K562 (cell line): ENCODE results near the gene NOC4L. TPM values are rescaled to one million over a fixed set of nuclear protein-coding genes. Genes with fewer than 3 reads are reported as not detected.

Experiments
- KDM4B ChIP-seq, 2 experiments: fragments of 450-650 bp in 1 of 2; sonication (generic) in 1 of 2; IDR thresholded peaks; 2 replicates each; pipeline ENCODE4 v1.6.1; 2016 to 2017; ENCODE audit warnings: borderline replicate concordance in 2 of 2, antibody characterized with exemption in 1 of 2, low read depth in 1 of 2, mild to moderate bottlenecking in 1 of 2
- polyA plus RNA-seq, 8 experiments: library from polyadenylated mRNA; depleted of rRNA in 4 of 8; stranded (reverse) in 5 of 8; unstranded in 3 of 8; fragments of >200 nt; fragmentation: Nextera tagmentation in 2 of 8; fragmentation: Illumina TruSeq in 1 of 8; extraction: Ambion mirVana in 2 of 8; extraction: Trizol in 1 of 8; gene quantifications; 2 replicates each; pipeline versions ENCODE4 v1.2.1 to v1.2.3, GENCODE V29; 2011 to 2014; ENCODE audit warnings: inconsistent platforms in 1 of 8, missing spikeins in 1 of 8
- total RNA-seq, 7 experiments: library from RNA; depleted of rRNA in 6 of 7; stranded (reverse); fragments of >200 nt in 6 of 7; fragmentation: Illumina TruSeq in 2 of 7; extraction: Trizol in 2 of 7; gene quantifications; 2 replicates each; pipeline versions ENCODE4 v1.2.1 to v1.2.3, GENCODE V29; 2011 to 2021; ENCODE audit warnings: low replicate concordance in 1 of 7
- TF ChIP-seq, protein P1 (sequence below): IDR thresholded peaks from 2 replicates; pipeline ENCODE4 v1.6.1; 2011; ENCODE audit warnings: borderline replicate concordance, low read depth, mild to moderate bottlenecking, moderate library complexity, low read length; ENCODE audit not compliant: insufficient read depth, poor library complexity, severe bottlenecking
- TF ChIP-seq, protein P2 (sequence below): fragments of 250-450 bp; sonication (Bioruptor Pico); IDR thresholded peaks from 2 replicates; pipeline ENCODE4 v1.5.0; 2021; ENCODE audit warnings: mild to moderate bottlenecking, moderate library complexity

Gene NOC4L
- total and polyA plus RNA-seq, 9 of the 15 experiments (the other 6 are each of a cell fraction or from before 2014, with no cell fraction given): 1.3 to 77.0 (median 20.0) TPM

DNA sequence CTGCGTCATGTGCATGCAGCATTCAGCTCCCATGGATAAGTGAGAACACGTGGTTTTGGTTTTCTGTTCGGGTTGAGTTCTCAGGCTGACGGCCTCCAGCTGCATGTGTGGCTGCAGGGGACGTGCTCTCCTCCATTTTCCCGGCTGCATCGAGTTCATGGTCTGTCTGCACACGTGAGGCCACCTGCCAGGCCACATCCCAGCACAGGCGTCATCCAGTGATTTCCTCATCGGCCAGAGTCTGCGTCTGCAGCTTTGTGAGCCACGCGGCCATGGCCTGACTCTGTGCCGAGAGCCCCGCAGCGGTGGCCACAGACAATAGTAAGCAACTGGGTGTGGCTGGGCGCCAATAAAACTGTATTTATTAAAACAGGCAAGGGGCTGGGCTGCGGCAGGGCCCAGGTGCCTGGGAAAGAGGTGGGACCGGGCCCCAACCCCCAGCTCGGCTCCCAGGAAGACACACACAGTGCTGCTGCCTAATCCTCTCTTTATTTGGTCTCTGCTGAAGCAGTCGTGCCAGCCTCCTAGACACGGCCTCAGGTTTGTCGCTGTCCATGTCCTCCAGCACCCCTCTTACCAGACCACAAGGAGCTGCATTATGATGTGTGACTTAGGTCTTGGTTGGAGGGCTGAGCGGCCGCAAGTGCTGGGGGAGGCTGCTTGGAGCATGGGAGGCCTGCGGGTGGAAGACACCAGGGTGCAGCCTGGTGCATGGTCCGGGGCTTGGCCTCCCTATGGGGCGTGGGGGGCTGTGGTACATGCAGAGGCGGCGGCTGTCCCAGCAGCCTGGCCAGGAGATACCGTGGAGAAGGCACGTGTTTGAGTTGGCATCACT, 52.0 kb downstream of the NOC4L start (continued):
- TF ChIP-seq KDM4B (IDR thresholded peaks at IDR 0.05; ENCODE audit: borderline replicate concordance in 2 of 2, low read depth in 1 of 2): no peak
- TF ChIP-seq, protein P1, sequence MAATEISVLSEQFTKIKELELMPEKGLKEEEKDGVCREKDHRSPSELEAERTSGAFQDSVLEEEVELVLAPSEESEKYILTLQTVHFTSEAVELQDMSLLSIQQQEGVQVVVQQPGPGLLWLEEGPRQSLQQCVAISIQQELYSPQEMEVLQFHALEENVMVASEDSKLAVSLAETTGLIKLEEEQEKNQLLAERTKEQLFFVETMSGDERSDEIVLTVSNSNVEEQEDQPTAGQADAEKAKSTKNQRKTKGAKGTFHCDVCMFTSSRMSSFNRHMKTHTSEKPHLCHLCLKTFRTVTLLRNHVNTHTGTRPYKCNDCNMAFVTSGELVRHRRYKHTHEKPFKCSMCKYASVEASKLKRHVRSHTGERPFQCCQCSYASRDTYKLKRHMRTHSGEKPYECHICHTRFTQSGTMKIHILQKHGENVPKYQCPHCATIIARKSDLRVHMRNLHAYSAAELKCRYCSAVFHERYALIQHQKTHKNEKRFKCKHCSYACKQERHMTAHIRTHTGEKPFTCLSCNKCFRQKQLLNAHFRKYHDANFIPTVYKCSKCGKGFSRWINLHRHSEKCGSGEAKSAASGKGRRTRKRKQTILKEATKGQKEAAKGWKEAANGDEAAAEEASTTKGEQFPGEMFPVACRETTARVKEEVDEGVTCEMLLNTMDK: no peak
- TF ChIP-seq, protein P2, sequence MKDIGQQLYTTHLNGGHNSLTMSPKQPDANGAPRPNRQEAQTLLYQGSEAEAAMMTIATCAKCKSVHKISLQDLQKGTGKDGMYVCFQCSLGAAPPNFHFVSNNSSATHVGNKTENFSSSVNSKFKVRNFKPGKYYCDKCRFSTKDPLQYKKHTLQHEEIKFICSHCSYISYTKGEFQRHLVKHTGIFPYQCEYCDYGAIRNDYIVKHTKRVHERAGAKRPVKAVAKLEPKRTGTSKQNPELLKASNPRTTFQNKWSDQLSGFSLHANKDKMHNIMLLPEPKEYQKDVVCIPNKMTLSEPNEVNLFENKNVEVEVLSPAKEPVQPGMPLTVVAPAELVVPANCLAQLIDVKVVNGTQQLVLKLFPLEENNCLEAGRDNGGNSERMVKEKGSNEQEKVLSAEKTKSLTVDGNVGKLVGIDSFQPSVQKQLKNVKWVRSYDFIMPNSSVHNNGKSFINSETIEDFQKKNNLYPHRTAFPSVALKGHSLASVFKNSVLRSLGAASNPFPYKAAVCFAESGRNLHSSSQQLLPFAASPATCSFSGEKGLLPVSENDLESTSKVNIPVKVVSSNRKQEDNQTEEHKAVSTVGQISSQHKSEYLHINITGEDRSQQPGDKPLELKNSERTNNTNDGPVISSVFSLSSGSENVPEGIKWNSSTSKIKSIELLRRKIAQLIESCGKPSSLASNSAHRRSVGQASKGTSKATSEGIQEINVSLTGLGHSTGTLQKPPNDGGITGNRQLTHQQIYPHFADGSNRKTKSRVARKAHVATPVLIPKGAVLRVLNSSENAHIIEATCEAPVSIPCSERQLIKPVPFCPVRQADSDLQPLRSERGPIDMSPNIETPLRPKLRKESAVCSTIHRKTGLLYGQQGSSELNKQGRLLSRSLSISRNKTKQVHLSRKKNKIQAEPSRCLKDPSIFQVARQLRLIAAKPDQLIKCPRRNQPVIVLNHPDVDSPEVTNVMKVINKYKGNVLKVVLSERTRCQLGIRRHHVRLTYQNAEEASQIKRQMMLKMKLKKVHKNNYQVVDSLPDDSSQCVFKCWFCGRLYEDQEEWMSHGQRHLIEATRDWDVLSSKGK (CRISPR knock-in tag): no peak
